Lung (tissue), 12 donors: Measurements from ENCODE around the gene DDAH2. TPM values are rescaled to one million over a fixed set of nuclear protein-coding genes. Genes with fewer than 3 reads are reported as not detected.

Experiments
- ATAC-seq: fragments of 200-7000 bp; cut with Tn5 transposase; one replicate; pipeline ENCODE4 v1.9.1; 2020; ENCODE audit warnings: moderate number of reproducible peaks; ENCODE audit not compliant: insufficient read depth, low FRiP score
- DNase-seq, 3 donors: peaks; one replicate each; pipeline ENCODE4 v3.0.0-alpha.2; 2013 to 2017
- H3K27ac ChIP-seq, 2 donors: one replicate each; pipeline ENCODE4 v1.5.1; 2013; ENCODE audit warnings: mild to moderate bottlenecking in 2 of 2, moderate library complexity in 2 of 2, control low read depth in 1 of 2, inconsistent platforms in 1 of 2, low read depth in 1 of 2, low read length in 1 of 2
- H3K27me3 ChIP-seq, 3 donors: one replicate each; pipeline ENCODE4 v1.5.1; 2013; ENCODE audit warnings: low read length in 2 of 3; ENCODE audit not compliant: control insufficient read depth in 3 of 3, insufficient read depth in 3 of 3
- H3K36me3 ChIP-seq, 4 donors: one replicate each; pipeline ENCODE4 v1.5.1; 2013; ENCODE audit warnings: low read length in 4 of 4, mild to moderate bottlenecking in 1 of 4, moderate library complexity in 1 of 4; ENCODE audit not compliant: control insufficient read depth in 4 of 4, insufficient read depth in 4 of 4
- H3K4me1 ChIP-seq, 5 donors: one replicate each; pipeline ENCODE4 v1.5.1; 2013; ENCODE audit warnings: low read length in 5 of 5, mild to moderate bottlenecking in 2 of 5, moderate library complexity in 1 of 5; ENCODE audit not compliant: control insufficient read depth in 5 of 5, insufficient read depth in 5 of 5
- H3K4me3 ChIP-seq: one replicate; pipeline ENCODE4 v1.5.1; 2013; ENCODE audit warnings: mild to moderate bottlenecking, control low read depth, moderate library complexity
- H3K9ac ChIP-seq, 2 donors: one replicate each; pipeline ENCODE4 v1.5.1; 2013; ENCODE audit warnings: low read length in 2 of 2, control low read depth in 1 of 2; ENCODE audit not compliant: insufficient read depth in 1 of 2
- H3K9me3 ChIP-seq, 4 donors: one replicate each; pipeline ENCODE4 v1.5.1; 2013; ENCODE audit warnings: low read length in 3 of 4, mild to moderate bottlenecking in 1 of 4, moderate library complexity in 1 of 4; ENCODE audit not compliant: control insufficient read depth in 4 of 4, insufficient read depth in 3 of 4
- CTCF ChIP-seq: IDR thresholded peaks from 2 replicates; pipeline ENCODE4 v1.5.1; 2012; ENCODE audit warnings: mild to moderate bottlenecking; ENCODE audit errors: control extremely low read depth, extremely low read depth
- WGBS, 2 donors: extraction: QIAGEN DNeasy Blood & Tissue Kit; methylation state at CpG; one replicate each; pipeline ENCODE4 v1.1.7; 2013; 5-methylcytosine and 5-hydroxymethylcytosine counted together
- polyA plus RNA-seq, 2 donors: library from polyadenylated mRNA; stranded (reverse); fragments of 200-250 nt; gene quantifications; one replicate each; pipeline ENCODE4 v1.2.1, GENCODE V29; 2013
- total RNA-seq, 2 donors: library from RNA; depleted of rRNA in 1 of 2; stranded (reverse); fragments of >200 nt in 1 of 2; gene quantifications; one replicate each; pipeline ENCODE4 v1.2.1, GENCODE V29; 2014 to 2021
- donor health status: control.
- donor health status: control.
- donor health status: Bipolar disorder and iron deficiency.
- donor health status: healthy.
- donor health status: DM: yes; HTN: yes; CAD: no.

The DDAH2 gene
- total and polyA plus RNA-seq, 4 donors: 60.3 to 130 (median 91.3) TPM

- ATAC-seq: no peak
- H3K27ac ChIP-seq: peak overlapping the region in 1 of 2 donors; percentile 63
- no peaks in the 10 kb centered on the region for H3K27me3 ChIP-seq
- no peak for DNase-seq
- H3K9ac ChIP-seq: no peak overlapping the region
- no peak for TF ChIP-seq CTCF
- H3K9me3 ChIP-seq: no peaks in the 10 kb centered on the region
- whole genome bisulfite sequencing, 2 donors: 84 to 93% methylated on average over 5 of the region's 5 CpGs
- H3K36me3 ChIP-seq: peaks cover 0 to 17% (median 10%) of the 10 kb centered on the region in 4 donors
- peaks cover 7 to 17% (median 11%) of the 10 kb centered on the region in 5 donors for H3K4me1 ChIP-seq
- no peak overlapping the region for H3K4me3 ChIP-seq
Observed at GRCh38 chr6:31700740-31701401, 28.2 kb downstream of the DDAH2 start.

GRCh38 chr6:31697555-31697954 is 31.5 kb downstream of the DDAH2 start:
- Histone ChIP-seq H3K9me3 (no peaks in the 10 kb centered on the region), H3K27me3 (no peaks in the 10 kb centered on the region), H3K27ac (no peak overlapping the region), H3K36me3 (peaks cover 12 to 36% (median 21%) of the 10 kb centered on the region in 4 donors), H3K4me1 (peaks cover 7 to 17% (median 11%) of the 10 kb centered on the region in 5 donors), H3K4me3 (no peak overlapping the region), H3K9ac (peak overlapping the region in 1 of 2 donors; percentile 25)
- TF ChIP-seq CTCF: no peak
- 51 to 57% methylated on average over 3 of the region's 3 CpGs for WGBS, 2 donors
- no peak for DNase-seq
- ATAC-seq: no peak

GRCh38 chr6:31693535-31693934 is 35.6 kb downstream of the DDAH2 start:
- H3K36me3 ChIP-seq: peaks cover 15 to 60% (median 24%) of the 10 kb centered on the region in 4 donors
- no peak overlapping the region for H3K4me3 ChIP-seq
- no peak overlapping the region for H3K27ac ChIP-seq
- no peak for TF ChIP-seq CTCF
- ATAC-seq (no peak), DNase-seq (no peak)
- 89 to 95% methylated on average over 6 of the region's 6 CpGs for WGBS, 2 donors
- no peaks in the 10 kb centered on the region for H3K27me3 ChIP-seq
- no peak overlapping the region for H3K9ac ChIP-seq
- peaks cover 0 to 11% (median 0%) of the 10 kb centered on the region in 5 donors for H3K4me1 ChIP-seq
- H3K9me3 ChIP-seq: no peaks in the 10 kb centered on the region
